HG03025 (cell line): Measurements from ENCODE around the gene SBNO1.
"Not testable (repeated sequence)": the region's sequence is repeated elsewhere in the genome, so short reads cannot be mapped to it uniquely, and the experiment has no call there.

ENCODE experiments used
- ATAC-seq: cut with Tn5 transposase; IDR thresholded peaks from one replicate; pipeline ENCODE4 v1.9.1; 2021; ENCODE audit warnings: mild to moderate bottlenecking, moderate library complexity; ENCODE audit not compliant: unreplicated experiment, low FRiP score

Gene SBNO1

GRCh38 chr12:123252365-123252764 is 112.3 kb downstream of the SBNO1 start:
- not testable (repeated sequence) for ATAC-seq

DNA sequence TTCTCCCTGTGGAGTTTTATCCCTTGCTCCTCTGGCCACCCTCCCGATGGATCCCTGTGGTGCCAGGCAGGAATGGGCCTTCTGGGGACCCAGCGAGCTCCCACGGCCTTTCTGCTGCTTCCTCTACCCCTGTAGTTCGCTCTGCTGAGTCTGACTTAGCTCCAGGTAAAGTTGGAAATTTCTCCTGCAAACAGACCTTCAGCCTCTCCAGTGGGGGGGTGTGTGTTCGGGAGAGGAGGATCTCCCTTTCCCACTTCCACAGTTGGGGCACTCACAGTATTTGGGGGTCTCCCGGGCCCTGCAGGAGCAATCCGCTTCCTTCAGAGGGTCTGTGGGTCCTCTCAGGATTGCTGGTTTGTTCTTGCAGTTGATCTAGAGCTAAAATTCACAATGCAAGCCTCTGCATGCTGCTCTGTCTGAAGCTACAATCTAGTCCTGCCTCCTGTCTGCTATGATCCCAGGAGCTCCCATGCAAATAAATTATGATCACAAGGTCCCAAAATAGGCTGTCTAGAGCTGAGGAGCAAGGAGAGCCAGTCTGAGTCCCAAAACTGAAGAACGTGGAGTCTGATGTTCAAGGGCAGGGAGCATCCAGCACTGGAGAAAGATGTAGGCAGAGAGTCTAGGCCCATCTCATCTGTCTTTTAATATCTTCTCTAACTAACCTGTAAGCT is 113.1 kb downstream of the SBNO1 start:
- ATAC-seq, result no peak

GRCh38 chr12:123250471-123251383 is 113.9 kb downstream of the SBNO1 start:
- ATAC-seq, result no peak

DNA sequence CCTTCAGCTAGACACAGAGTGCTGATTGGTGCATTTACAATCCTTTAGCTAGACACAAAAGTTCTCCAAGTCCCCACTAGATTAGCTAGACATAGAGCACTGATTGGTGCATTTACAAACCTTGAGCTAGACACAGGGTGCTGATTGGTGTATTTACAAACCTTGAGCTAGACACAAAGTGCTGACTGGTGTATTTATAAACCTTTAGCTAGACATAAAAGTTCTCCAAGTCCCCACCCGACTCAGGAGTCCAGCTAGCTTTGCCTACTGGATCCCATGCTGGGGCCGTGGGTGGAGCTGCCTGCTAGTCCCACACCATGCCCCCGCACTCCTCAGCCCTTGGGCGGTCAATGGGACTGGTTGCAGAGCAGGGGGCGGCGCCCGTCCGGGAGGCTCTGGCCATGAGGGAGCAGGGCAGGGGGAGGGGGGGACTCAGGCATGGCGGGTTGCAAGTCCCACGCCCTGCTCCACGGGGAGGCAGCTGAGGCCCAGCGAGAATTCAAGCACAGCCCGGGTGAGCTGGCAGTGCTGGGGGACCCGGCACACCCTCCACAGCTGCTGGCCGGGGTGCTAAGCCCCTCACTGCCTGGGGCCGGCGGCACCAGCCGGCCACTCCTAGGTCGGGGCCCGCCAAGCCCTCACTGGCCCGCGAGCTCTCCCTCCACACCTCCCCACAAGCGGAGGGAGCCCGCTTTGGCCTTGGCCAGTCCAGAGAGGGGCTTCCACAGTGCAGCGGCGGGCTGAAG is 115.5 kb downstream of the SBNO1 start:
- not testable (repeated sequence) for ATAC-seq

DNA sequence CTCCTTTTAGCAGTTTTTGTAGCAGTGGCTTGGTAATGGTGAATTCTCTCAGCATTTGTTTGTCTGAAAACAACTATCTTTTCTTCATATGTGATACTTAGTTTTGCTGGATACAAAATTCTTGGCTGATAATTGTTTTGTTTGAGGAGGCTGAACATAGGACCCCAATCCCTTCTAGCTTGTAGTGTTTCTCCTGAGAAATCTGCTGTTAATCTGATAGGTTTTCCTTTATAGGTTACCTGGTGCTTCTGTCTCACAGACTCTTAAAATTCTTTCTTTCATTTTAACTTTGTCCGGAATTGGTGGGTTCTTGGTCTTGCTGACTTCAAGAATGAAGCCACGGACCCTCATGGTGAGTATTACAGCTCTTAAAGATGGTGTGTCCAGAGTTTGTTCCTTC is 116.5 kb downstream of the SBNO1 start:
- ATAC-seq, result not testable (repeated sequence)

DNA sequence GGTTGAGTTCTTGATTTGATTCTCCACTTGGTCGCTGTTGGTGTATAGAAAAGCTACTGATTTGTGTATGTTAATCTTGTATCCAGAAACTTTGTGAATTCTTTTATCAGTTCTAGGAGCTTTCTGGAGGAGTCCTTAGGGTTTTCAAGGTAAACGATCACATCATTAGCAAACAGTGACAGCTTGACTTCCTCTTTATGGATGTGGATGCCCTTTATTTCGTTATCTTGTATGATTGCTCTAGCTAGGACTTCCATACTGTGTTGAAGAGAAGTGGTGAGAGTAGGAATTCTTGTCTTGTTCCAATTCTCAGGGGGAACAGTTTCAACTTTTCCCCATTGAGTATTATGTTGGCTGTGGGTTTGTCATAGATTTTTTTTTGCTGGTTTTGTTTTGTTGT is 119.0 kb downstream of the SBNO1 start:
- no peak for ATAC-seq

- ATAC-seq, result no peak
Measured at GRCh38 chr12:123243671-123244262, 120.9 kb downstream of the SBNO1 start.

DNA sequence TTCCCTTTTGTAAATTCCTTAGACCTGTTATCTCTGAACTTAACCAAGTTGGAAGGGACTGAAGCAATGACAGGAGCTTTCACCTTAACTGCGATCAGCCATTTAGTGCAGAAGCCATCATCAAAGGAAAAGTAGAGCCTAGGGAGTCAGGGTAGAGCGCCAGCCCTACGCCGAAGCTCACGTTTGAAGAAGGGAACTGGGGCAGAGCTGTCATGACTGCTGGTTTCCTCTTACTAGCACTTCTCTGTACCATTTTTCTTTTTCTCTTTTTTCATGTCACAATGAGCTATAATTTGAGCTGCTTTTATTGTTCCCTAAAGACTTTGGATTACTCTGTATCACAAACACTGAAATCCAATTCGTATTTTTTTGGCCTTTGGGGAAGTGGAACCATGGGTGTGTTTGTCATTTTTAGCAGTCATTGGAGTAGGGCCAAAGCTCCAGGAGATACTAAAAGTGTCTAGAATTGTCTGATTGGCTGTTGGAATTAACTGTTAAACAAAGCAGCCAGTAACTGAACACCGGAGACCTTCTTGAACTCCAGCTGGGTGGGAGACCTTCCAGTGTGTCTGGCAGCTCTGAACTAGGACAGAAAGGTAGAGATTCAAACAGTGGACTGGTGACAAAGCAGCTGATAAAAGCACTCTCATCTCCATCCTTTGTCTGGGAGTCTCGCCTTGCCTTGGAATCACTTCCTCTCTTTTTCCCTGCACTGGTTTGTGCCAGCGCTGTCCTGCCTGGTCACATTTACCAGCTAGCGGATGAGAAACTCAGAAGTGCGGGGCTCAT is 122.3 kb downstream of the SBNO1 start:
- ATAC-seq, result no peak
